Stomach (tissue), 9 donors: ENCODE results near the gene GPR108. TPM values are rescaled to one million over a fixed set of nuclear protein-coding genes. Genes with fewer than 3 reads are reported as not detected.

Experiments used
- DNase-seq, 2 donors: peaks; one replicate each; pipeline versions ENCODE4 v3.0.0 to v3.0.0-alpha.2; 2013 to 2019
- H3K27ac ChIP-seq, 5 donors: fragments of 200-600 bp in 4 of 5; sonication (generic) in 4 of 5; one replicate each; pipeline ENCODE4 v1.5.1; 2013 to 2019; ENCODE audit warnings: mild to moderate bottlenecking in 1 of 5, moderate library complexity in 1 of 5
- H3K27me3 ChIP-seq, 3 donors: fragments of 200-600 bp; sonication (generic); one replicate each; pipeline ENCODE4 v1.5.1; 2017 to 2019; ENCODE audit warnings: mixed run types in 1 of 3
- H3K36me3 ChIP-seq, 4 donors: fragments of 200-600 bp; sonication (generic); 1 replicate in 3 of 4; 2 replicates in 1 of 4; pipeline ENCODE4 v1.5.1; 2016 to 2019
- H3K4me1 ChIP-seq, 4 donors: fragments of 200-600 bp; sonication (generic); one replicate each; pipeline ENCODE4 v1.5.1; 2016 to 2019
- H3K4me3 ChIP-seq, 4 donors: fragments of 200-600 bp; sonication (generic) in 3 of 4; one replicate each; pipeline ENCODE4 v1.5.1; 2016 to 2019; ENCODE audit warnings: mild to moderate bottlenecking in 1 of 4
- H3K9me3 ChIP-seq, 4 donors: fragments of 200-600 bp; sonication (generic); one replicate each; pipeline ENCODE4 v1.5.1; 2016 to 2019
- CTCF ChIP-seq, 7 experiments: fragments of 450-650 bp in 4 of 7; fragments of 200-600 bp in 3 of 7; sonication (generic) in 3 of 7; IDR thresholded peaks; one replicate each; pipeline ENCODE4 v1.5.1; 2016 to 2019; ENCODE audit warnings: antibody characterized with exemption in 7 of 7, control low read depth in 2 of 7, mild to moderate bottlenecking in 1 of 7
- EP300 ChIP-seq: sonication (generic); formaldehyde crosslinking; IDR thresholded peaks from one replicate; pipeline ENCODE4 v1.6.1; 2017; ENCODE audit warnings: antibody characterized with exemption
- POLR2A ChIP-seq, 4 donors: fragments of 450-650 bp; IDR thresholded peaks; one replicate each; pipeline ENCODE4 v1.6.1; 2016; ENCODE audit warnings: antibody characterized with exemption in 4 of 4, control low read depth in 2 of 4, mild to moderate bottlenecking in 1 of 4, moderate library complexity in 1 of 4
- POLR2AphosphoS5 ChIP-seq, 3 donors: sonication (generic); formaldehyde crosslinking; IDR thresholded peaks; one replicate each; pipeline ENCODE4 v1.6.1; 2016; ENCODE audit warnings: antibody characterized with exemption in 3 of 3
- WGBS, 5 donors: extraction: QIAGEN DNeasy Blood & Tissue Kit in 3 of 5; methylation state at CpG; one replicate each; pipeline versions ENCODE4 v1.1.5 to v1.1.7; 2013 to 2018; 5-methylcytosine and 5-hydroxymethylcytosine counted together
- intact Hi-C: fragments of 100-400 bp; cut with DNase I; formaldehyde crosslinking; loops from one replicate; pipeline ENCODE4 v1.15.1; 2023; ENCODE audit warnings: low total_unique reads
- polyA plus RNA-seq, 3 donors: library from polyadenylated mRNA; stranded (reverse); fragments of 200-250 nt; gene quantifications; one replicate each; pipeline ENCODE4 v1.2.3, GENCODE V29; 2013
- total RNA-seq, 5 donors: library from RNA; depleted of rRNA; stranded (reverse); fragments of >200 nt; gene quantifications; one replicate each; pipeline versions ENCODE4 v1.1.0 to v1.2.3, GENCODE V29; 2014 to 2016
- donor health status: healthy with polysubstance abuse.
- donor health status: Bipolar disorder and iron deficiency.
- donor health status: healthy.

GPR108 gene
- total and polyA plus RNA-seq, 8 donors = 28.1 to 132 (median 59.2) TPM

DNA sequence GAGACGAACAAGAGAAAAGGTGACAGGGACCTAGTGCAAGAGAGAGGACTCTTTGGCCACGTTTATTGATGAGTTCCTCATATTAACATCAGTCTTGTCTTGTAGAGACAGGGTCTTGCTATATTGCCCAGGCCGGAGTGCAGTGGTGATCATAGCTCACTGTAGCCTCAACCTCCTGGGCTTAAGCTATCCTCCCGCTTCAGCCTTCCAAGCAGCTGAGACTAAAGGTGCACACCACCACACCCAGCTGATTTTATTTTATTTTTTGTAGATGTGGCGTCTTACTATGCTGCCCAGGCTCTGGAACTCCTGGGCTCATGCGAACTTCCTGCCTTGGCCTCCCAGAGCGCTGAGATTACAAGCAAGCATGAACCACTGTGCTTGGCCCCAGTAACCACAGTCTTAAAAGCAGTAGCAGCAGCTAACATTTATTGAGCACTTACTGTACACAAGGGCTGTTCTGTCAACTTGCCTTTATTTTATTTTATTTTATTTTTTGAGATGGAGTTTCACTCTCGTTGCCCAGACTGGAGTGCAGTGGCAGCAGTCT, 30.9 kb upstream of the GPR108 start:
- Histone ChIP-seq H3K27me3 (peaks cover 0 to 33% (median 0%) of the 10 kb centered on the region in 3 donors), H3K36me3 (peaks cover 0 to 1% (median 0%) of the 10 kb centered on the region in 4 donors), H3K4me3 (peak overlapping the region in 1 of 4 donors; percentile 58), H3K4me1 (peaks cover 0 to 33% (median 28%) of the 10 kb centered on the region in 4 donors), H3K27ac (peak overlapping the region; percentile 6 to 91 (median 87)), H3K9me3 (no peaks in the 10 kb centered on the region)
- intact Hi-C loops = no loop called here
- WGBS, 5 donors = 44 to 58% (median 54%) methylated on average over 8 of the region's 8 CpGs
- DNase-seq = no peak
- TF ChIP-seq EP300 = no peak
- TF ChIP-seq CTCF (IDR thresholded peaks at IDR 0.05) = no peak
- TF ChIP-seq POLR2A (IDR thresholded peaks at IDR 0.05) = no peak

- intact Hi-C loops = no loop called here
- TF ChIP-seq EP300 (no peak), POLR2A (IDR thresholded peaks at IDR 0.05) (peak in 2 of 4 donors; percentile 19 to 81), POLR2AphosphoS5 (IDR thresholded peaks at IDR 0.05) (peak in 2 of 3 donors; percentile 77 to 88), CTCF (IDR thresholded peaks at IDR 0.05) (peak in 2 of 7 experiments; percentile 13 to 29)
- peak within 1 kb of the TSS; percentile 81 to 91 (median 87) for H3K27ac ChIP-seq
- H3K9me3 ChIP-seq = no peaks in the 10 kb centered on the region
- H3K4me3 ChIP-seq = peak within 1 kb of the TSS; percentile 43 to 58 (median 50)
- H3K36me3 ChIP-seq = peaks cover 0 to 8% (median 2%) of the 10 kb centered on the region in 4 donors
- peaks cover 0 to 33% (median 0%) of the 10 kb centered on the region in 3 donors for H3K27me3 ChIP-seq
- peaks cover 0 to 33% (median 28%) of the 10 kb centered on the region in 4 donors for H3K4me1 ChIP-seq
- DNase-seq = peak; percentile 96
- WGBS, 5 donors = 2 to 3% (median 3%) methylated on average over 33 to 47 of the region's 47 CpGs
Observed at GRCh38 chr19:6767357-6768235, 30.2 kb upstream of the GPR108 start, which contains the start of gene SH2D3A. SH2D3A (minus strand) TSS chr19:6767435; CDS start chr19:6763748, 3,687 bp downstream.

GRCh38 chr19:6767081-6767356, 29.6 kb upstream of the GPR108 start:
- Histone ChIP-seq H3K27me3 (peaks cover 0 to 33% (median 0%) of the 10 kb centered on the region in 3 donors), H3K9me3 (no peaks in the 10 kb centered on the region), H3K4me3 (peak overlapping the region; percentile 43 to 58 (median 50)), H3K36me3 (peaks cover 0 to 8% (median 3%) of the 10 kb centered on the region in 4 donors), H3K4me1 (peaks cover 0 to 31% (median 28%) of the 10 kb centered on the region in 4 donors), H3K27ac (peak overlapping the region; percentile 81 to 91 (median 87))
- intact Hi-C loops = no loop called here
- peak in 1 of 2 donors; percentile 82 for DNase-seq
- WGBS, 5 donors = 0 to 8% (median 1%) methylated on average over 8 to 15 of the region's 15 CpGs
- TF ChIP-seq CTCF (IDR thresholded peaks at IDR 0.05) (no peak), EP300 (no peak), POLR2A (IDR thresholded peaks at IDR 0.05) (no peak), POLR2AphosphoS5 (IDR thresholded peaks at IDR 0.05) (no peak)

DNA sequence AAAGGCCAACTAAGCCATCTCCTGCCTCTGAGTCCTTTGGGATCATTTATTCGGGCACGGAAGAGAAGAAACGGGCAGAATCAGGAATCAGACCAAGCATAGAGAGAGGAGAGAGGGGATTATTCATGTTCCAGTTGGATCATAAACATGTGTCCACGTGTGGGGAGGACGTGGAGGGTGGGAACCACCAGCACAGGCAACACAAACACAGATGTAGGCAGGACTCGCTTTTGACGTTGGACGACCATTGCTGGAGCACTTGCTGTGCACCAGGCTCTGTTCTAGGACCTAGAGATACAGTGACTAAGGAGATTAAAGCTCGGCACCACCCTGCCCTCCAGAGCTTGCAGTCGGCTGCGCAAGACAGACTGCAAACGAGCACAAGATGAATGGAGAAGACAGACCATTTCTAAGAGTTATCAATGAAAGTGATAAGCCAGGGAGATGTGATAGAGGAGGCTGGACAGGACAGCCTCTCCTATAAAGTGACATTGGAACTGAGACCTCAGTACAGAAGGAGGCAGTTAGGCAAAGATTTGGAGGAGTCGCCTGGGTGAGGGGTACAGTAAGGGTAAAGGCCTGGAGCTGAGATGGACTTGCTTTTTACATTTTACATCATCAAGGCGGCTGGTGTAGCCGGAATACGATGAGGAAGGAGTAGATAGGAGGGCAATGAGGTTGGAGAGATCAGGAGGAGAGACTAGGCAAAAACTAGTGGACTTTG, 29.1 kb upstream of the GPR108 start:
- Histone ChIP-seq H3K36me3 (peaks cover 0 to 10% (median 4%) of the 10 kb centered on the region in 4 donors), H3K4me3 (peak overlapping the region; percentile 43 to 58 (median 50)), H3K9me3 (no peaks in the 10 kb centered on the region), H3K27ac (peak overlapping the region; percentile 81 to 91 (median 87)), H3K4me1 (peaks cover 0 to 30% (median 28%) of the 10 kb centered on the region in 4 donors), H3K27me3 (peaks cover 0 to 33% (median 0%) of the 10 kb centered on the region in 3 donors)
- 15 to 28% (median 19%) methylated on average over 16 of the region's 16 CpGs for WGBS, 5 donors
- TF ChIP-seq POLR2A (IDR thresholded peaks at IDR 0.05) (no peak), EP300 (no peak), POLR2AphosphoS5 (IDR thresholded peaks at IDR 0.05) (no peak), CTCF (IDR thresholded peaks at IDR 0.05) (no peak)
- intact Hi-C loops = no loop called here
- DNase-seq = peak in 1 of 2 donors; percentile 52
